ENCODE measurements around the gene CARMIL3.
A peak's percentile ranks its signal among the peaks of the same experiment; 100 is the strongest.

CARMIL3 gene

GRCh38 chr14:24062216-24062980 lies 10.6 kb downstream of the CARMIL3 start:
- DNase-seq = no peak

GRCh38 chr14:24063263-24063836 lies 11.5 kb downstream of the CARMIL3 start:
- no peak for DNase-seq

GRCh38 chr14:24064091-24064795 lies 12.4 kb downstream of the CARMIL3 start:
- no peak for DNase-seq

GRCh38 chr14:24064856-24065255 lies 13.0 kb downstream of the CARMIL3 start:
- DNase-seq = no peak

- DNase-seq = no peak
Observed at GRCh38 chr14:24065408-24065807, 13.6 kb downstream of the CARMIL3 start.

GRCh38 chr14:24066496-24067132 lies 14.8 kb downstream of the CARMIL3 start:
- no peak for DNase-seq

GRCh38 chr14:24067133-24068082 lies 15.6 kb downstream of the CARMIL3 start:
- DNase-seq = no peak

- no peak for DNase-seq
Observed at GRCh38 chr14:24068711-24069410, 17.1 kb downstream of the CARMIL3 start.

- no peak for DNase-seq
Observed at GRCh38 chr14:24069411-24069735, 17.6 kb downstream of the CARMIL3 start.

- DNase-seq = peak; percentile 73
Observed at GRCh38 chr14:24070285-24071143, 18.7 kb downstream of the CARMIL3 start.

GRCh38 chr14:24071144-24071697 lies 19.4 kb downstream of the CARMIL3 start, which contains the start of gene CPNE6:
Gene CPNE6 (plus strand): TSS chr14:24071562. CDS start chr14:24072937, 1,375 bp downstream.
- DNase-seq = no peak

- DNase-seq = no peak
Observed at GRCh38 chr14:24071836-24072430, 20.1 kb downstream of the CARMIL3 start.

- no peak for DNase-seq
Observed at GRCh38 chr14:24072436-24072835, 20.6 kb downstream of the CARMIL3 start.

- no peak for DNase-seq
Observed at GRCh38 chr14:24072881-24073877, 21.4 kb downstream of the CARMIL3 start.

GRCh38 chr14:24074625-24075484 lies 23.0 kb downstream of the CARMIL3 start:
- DNase-seq = peak; percentile 18

- no peak for DNase-seq
Observed at GRCh38 chr14:24075485-24076301, 23.9 kb downstream of the CARMIL3 start.

- no peak for DNase-seq
Observed at GRCh38 chr14:24076302-24076601, 24.4 kb downstream of the CARMIL3 start.
